Measurements from ENCODE around the gene PCYT2. TPM values are rescaled to one million over a fixed set of nuclear protein-coding genes. Genes with fewer than 3 reads are reported as not detected.

The PCYT2 gene
- total RNA-seq, 2 experiments from 2014 or later: 28.8 to 29.7 TPM

- H3K27ac Mint-ChIP-seq: peak overlapping the region; percentile 42
- CTCF ChIA-PET: interaction anchor here (0.6 to 2.3 kb wide), 2 partner anchors 166 to 288 kb away, joined by 3 to 5 read pairs; no protein-coding TSS in a partner anchor
- no peaks in the 10 kb centered on the region for H3K9me3 Mint-ChIP-seq
- POLR2A ChIA-PET: interaction anchor here (1.6 to 3.1 kb wide), 2 partner anchors 18 to 23 kb away, joined by 3 to 16 read pairs; partner anchors contain the start of genes ALYREF and ANAPC11
- H3K36me3 Mint-ChIP-seq: peaks cover 47% of the 10 kb centered on the region
- intact Hi-C loops (cut with micrococcal nuclease): no loop called here
- no peaks in the 10 kb centered on the region for H3K27me3 Mint-ChIP-seq
- DNase-seq: no peak
- peak overlapping the region; percentile 41 for H3K4me3 Mint-ChIP-seq
- peaks cover 44% of the 10 kb centered on the region for H3K4me1 Mint-ChIP-seq (ENCODE audit: low read depth)
These were observed 43.1 kb downstream of the PCYT2 start for GRCh38 chr17:81867991-81868673.

- peaks cover 53% of the 10 kb centered on the region for H3K36me3 Mint-ChIP-seq
- intact Hi-C loops (cut with micrococcal nuclease): no loop called here
These were observed 43.8 kb downstream of the PCYT2 start for GRCh38 chr17:81867170-81867990.

GRCh38 chr17:81866440-81867169 is 44.6 kb downstream of the PCYT2 start:
- intact Hi-C loops (cut with micrococcal nuclease): no loop called here
- POLR2A ChIA-PET: interaction anchor here (1.0 to 1.6 kb wide), 3 partner anchors 20 to 45 kb away, joined by 3 to 4 read pairs (median 3); partner anchors contain the start of genes MCRIP1 and PCYT2

More at GRCh38 chr17:81867170-81867990, 43.8 kb downstream of the PCYT2 start:
- ChIA-PET POLR2A (interaction anchor here (1.6 kb wide), 1 partner anchor 19 kb away, joined by 3 read pairs; no protein-coding TSS in a partner anchor), CTCF (interaction anchor here (0.6 kb wide), 1 partner anchor 288 kb away, joined by 3 read pairs; no protein-coding TSS in a partner anchor)
- Mint-ChIP-seq H3K27ac (peak overlapping the region; percentile 69), H3K27me3 (no peaks in the 10 kb centered on the region), H3K4me3 (peak overlapping the region; percentile 42), H3K9me3 (no peaks in the 10 kb centered on the region), H3K4me1 (ENCODE audit: low read depth) (peaks cover 44% of the 10 kb centered on the region)
- peak; percentile 31 for DNase-seq

GRCh38 chr17:81865733-81866439 is 45.3 kb downstream of the PCYT2 start:
- intact Hi-C loops (cut with micrococcal nuclease): no loop called here
- Mint-ChIP-seq H3K4me3 (no peak overlapping the region), H3K9me3 (no peaks in the 10 kb centered on the region), H3K36me3 (peaks cover 54% of the 10 kb centered on the region), H3K27me3 (no peaks in the 10 kb centered on the region), H3K4me1 (ENCODE audit: low read depth) (peaks cover 45% of the 10 kb centered on the region), H3K27ac (no peak overlapping the region)
- ChIA-PET POLR2A (interaction anchor here (1.0 to 1.6 kb wide), 3 partner anchors 20 to 45 kb away, joined by 3 to 4 read pairs (median 3); partner anchors contain the start of genes MCRIP1 and PCYT2), CTCF (no interaction called here)
- DNase-seq: no peak

More at GRCh38 chr17:81866440-81867169, 44.6 kb downstream of the PCYT2 start:
- CTCF ChIA-PET: no interaction called here
- Mint-ChIP-seq H3K36me3 (peaks cover 52% of the 10 kb centered on the region), H3K4me3 (peak overlapping the region; percentile 42), H3K27me3 (no peaks in the 10 kb centered on the region), H3K27ac (peak overlapping the region; percentile 69), H3K9me3 (no peaks in the 10 kb centered on the region), H3K4me1 (ENCODE audit: low read depth) (peaks cover 43% of the 10 kb centered on the region)
- no peak for DNase-seq

- peaks cover 45% of the 10 kb centered on the region for H3K4me1 Mint-ChIP-seq (ENCODE audit: low read depth)
- no peaks in the 10 kb centered on the region for H3K27me3 Mint-ChIP-seq
- H3K27ac Mint-ChIP-seq: no peak overlapping the region
- CTCF ChIA-PET: no interaction called here
- no peak overlapping the region for H3K4me3 Mint-ChIP-seq
- no peak for DNase-seq
- POLR2A ChIA-PET: interaction anchor here (1.0 to 1.4 kb wide), 2 partner anchors 32 to 46 kb away, joined by 3 to 4 read pairs; partner anchors contain the start of genes MCRIP1 and PCYT2
- no peaks in the 10 kb centered on the region for H3K9me3 Mint-ChIP-seq
- intact Hi-C loops (cut with micrococcal nuclease): no loop called here
- peaks cover 57% of the 10 kb centered on the region for H3K36me3 Mint-ChIP-seq
These were observed 45.9 kb downstream of the PCYT2 start for GRCh38 chr17:81865358-81865732.

- no peaks in the 10 kb centered on the region for H3K27me3 Mint-ChIP-seq
- intact Hi-C loops (cut with micrococcal nuclease): no loop called here
- H3K4me3 Mint-ChIP-seq: no peak overlapping the region
- H3K36me3 Mint-ChIP-seq: peaks cover 51% of the 10 kb centered on the region
- H3K9me3 Mint-ChIP-seq: no peaks in the 10 kb centered on the region
- H3K4me1 Mint-ChIP-seq (ENCODE audit: low read depth): peaks cover 47% of the 10 kb centered on the region
- ChIA-PET CTCF (no interaction called here), POLR2A (no interaction called here)
- DNase-seq: no peak
- peak overlapping the region; percentile 49 for H3K27ac Mint-ChIP-seq
These were observed 47.1 kb downstream of the PCYT2 start for GRCh38 chr17:81863833-81864768.

GRCh38 chr17:81863123-81863675 is 48.0 kb downstream of the PCYT2 start:
- Mint-ChIP-seq H3K27ac (peak overlapping the region; percentile 56), H3K27me3 (no peaks in the 10 kb centered on the region), H3K4me3 (peak overlapping the region; percentile 58), H3K36me3 (peaks cover 55% of the 10 kb centered on the region), H3K9me3 (no peaks in the 10 kb centered on the region), H3K4me1 (ENCODE audit: low read depth) (peaks cover 55% of the 10 kb centered on the region)
- intact Hi-C loops (cut with micrococcal nuclease): no loop called here
- ChIA-PET POLR2A (no interaction called here), CTCF (no interaction called here)
- no peak for DNase-seq

- POLR2A ChIA-PET: interaction anchor here (1.0 to 1.9 kb wide), 3 partner anchors 9 to 238 kb away, joined by 3 to 21 read pairs (median 3); partner anchors contain the start of genes ARHGDIA and MRPL12
- H3K4me3 Mint-ChIP-seq: peak overlapping the region; percentile 95
- no peaks in the 10 kb centered on the region for H3K27me3 Mint-ChIP-seq
- intact Hi-C loops (cut with micrococcal nuclease): loop anchor here (1.0 to 2.0 kb wide), 7 partner anchors 10 to 346 kb away; partner anchors contain the start of genes ARHGDIA, ARL16, ASPSCR1 and CENPX
- H3K4me1 Mint-ChIP-seq (ENCODE audit: low read depth): peaks cover 48% of the 10 kb centered on the region
- no peaks in the 10 kb centered on the region for H3K9me3 Mint-ChIP-seq
- DNase-seq: peak; percentile 100
- CTCF ChIA-PET: interaction anchor here (1.6 kb wide), 1 partner anchor 9 kb away, joined by 8 read pairs; no protein-coding TSS in a partner anchor
- peak overlapping the region; percentile 96 for H3K27ac Mint-ChIP-seq
- H3K36me3 Mint-ChIP-seq: peaks cover 47% of the 10 kb centered on the region
These were observed 50.2 kb downstream of the PCYT2 start for GRCh38 chr17:81860756-81861568.

- POLR2A ChIA-PET: interaction anchor here (0.7 to 1.9 kb wide), 6 partner anchors 10 to 239 kb away, joined by 3 to 21 read pairs (median 4); partner anchors contain the start of genes ARHGDIA and MRPL12
- CTCF ChIA-PET: interaction anchor here (1.2 to 1.6 kb wide), 2 partner anchors 9 to 10 kb away, joined by 4 to 8 read pairs; no protein-coding TSS in a partner anchor
- DNase-seq: peak; percentile 26
- H3K27me3 Mint-ChIP-seq: no peaks in the 10 kb centered on the region
- H3K4me3 Mint-ChIP-seq: peak within 1 kb of the TSS; percentile 95
- intact Hi-C loops (cut with micrococcal nuclease): loop anchor here (1.0 to 2.0 kb wide), 7 partner anchors 11 to 345 kb away; partner anchors contain the start of genes ARHGDIA, ARL16, ASPSCR1 and CENPX
- H3K27ac Mint-ChIP-seq: peak within 1 kb of the TSS; percentile 96
- H3K36me3 Mint-ChIP-seq: peaks cover 47% of the 10 kb centered on the region
- H3K9me3 Mint-ChIP-seq: no peaks in the 10 kb centered on the region
- peaks cover 44% of the 10 kb centered on the region for H3K4me1 Mint-ChIP-seq (ENCODE audit: low read depth)
These were observed 51.1 kb downstream of the PCYT2 start, which contains the start of gene P4HB for GRCh38 chr17:81859906-81860755. TSS of gene P4HB (minus strand) at chr17:81860535. CDS start at chr17:81860471, 64 bp downstream.

Data from activated CD4-positive, alpha-beta memory T cell treated with anti-CD3 and anti-CD28 coated beads for 36 hours (primary cell).